HepG2 (cell line): ENCODE measurements around the gene CRK. TPM values are rescaled to one million over a fixed set of nuclear protein-coding genes. Genes with fewer than 3 reads are reported as not detected.

Experiments used
- ATAC-seq: fragments of 200-7000 bp; cut with Tn5 transposase; 3 replicates; pipeline ENCODE4 v1.9.1; 2020; ENCODE audit warnings: mild to moderate bottlenecking, moderate library complexity
- BruUV-seq: library from RNA; stranded (reverse); fragments of 400-500 nt; replicated peaks from 2 replicates; lab custom pipeline; 2021; lab: Mats Ljungman, UMichigan
- CTCF ChIA-PET: fragments of 300-600 bp; formaldehyde crosslinking; extraction: SDS; loops from one replicate; lab custom pipeline; 2021; ENCODE audit warnings: low total read pairs, inconsistent platforms, low intra/inter-chr PET ratio; lab: Yijun Ruan, JAX
- POLR2A ChIA-PET: fragments of 350-600 bp; sonication (Branson Sonifier 250); formaldehyde crosslinking; loops from one replicate; lab custom pipeline; 2020; ENCODE audit warnings: antibody characterized with exemption, inconsistent platforms; lab: Yijun Ruan, JAX
- DNase-seq: peaks from one replicate; pipeline ENCODE4 v3.0.0-alpha.2; 2015; ENCODE audit warnings: low spot score
- FAIRE-seq: peaks from 3 replicates; lab custom pipeline; 2011; peaks lifted over from hg19 to GRCh38; lab: Jason Lieb, UNC
- H2AFZ ChIP-seq: one replicate; pipeline ENCODE4 v1.6.1; 2011; ENCODE audit warnings: low read length, inconsistent platforms
- H3K27ac ChIP-seq: fragments of 300-600 bp; 3 replicates; pipeline ENCODE4 v1.8.0; 2011; ENCODE audit warnings: mixed run types, mild to moderate bottlenecking, mixed read lengths, low read length, inconsistent platforms; ENCODE audit not compliant: insufficient read depth; ENCODE audit errors: extremely low read length
- H3K27me3 ChIP-seq, 2 experiments: fragments of 200-600 bp in 1 of 2; 2 replicates in 1 of 2; 3 replicates in 1 of 2; pipeline versions ENCODE4 v1.6.0 to v1.8.0; 2011; ENCODE audit warnings: low read length in 2 of 2, mild to moderate bottlenecking in 2 of 2, moderate library complexity in 2 of 2, inconsistent platforms in 1 of 2; ENCODE audit not compliant: insufficient read depth in 2 of 2, control insufficient read depth in 1 of 2
- H3K36me3 ChIP-seq, 2 experiments: fragments of 200-600 bp in 1 of 2; replicated peaks in 1 of 2; 2 replicates in 1 of 2; 3 replicates in 1 of 2; pipeline versions ENCODE4 v1.5.1 to v1.8.0; 2011; ENCODE audit warnings: low read length in 2 of 2, inconsistent platforms in 1 of 2; ENCODE audit not compliant: insufficient read depth in 2 of 2, control insufficient read depth in 1 of 2
- H3K4me1 ChIP-seq: 2 replicates; pipeline ENCODE4 v1.5.1; 2012; ENCODE audit warnings: low read length, inconsistent platforms; ENCODE audit not compliant: insufficient read depth
- H3K4me2 ChIP-seq: 2 replicates; pipeline ENCODE4 v1.6.0; 2011; ENCODE audit warnings: low read depth, low read length, inconsistent platforms
- H3K4me3 ChIP-seq, 3 experiments: fragments of 200-600 bp in 1 of 3; sonication (generic), shearing (Covaris generic) in 1 of 3; replicated peaks in 1 of 3; 2 replicates each; pipeline ENCODE4 v1.5.1; 2011 to 2016; ENCODE audit warnings: low read length in 3 of 3, inconsistent platforms in 2 of 3, low read depth in 2 of 3, mild to moderate bottlenecking in 2 of 3, control low read depth in 1 of 3, mixed read lengths in 1 of 3; ENCODE audit not compliant: insufficient read depth in 1 of 3
- H3K79me2 ChIP-seq: one replicate; pipeline ENCODE4 v1.6.1; 2011; ENCODE audit warnings: low read length, inconsistent platforms; ENCODE audit not compliant: insufficient read depth
- H3K9ac ChIP-seq: 2 replicates; pipeline ENCODE4 v1.6.0; 2011; ENCODE audit warnings: mild to moderate bottlenecking, low read depth, low read length, inconsistent platforms; ENCODE audit not compliant: insufficient read depth
- H3K9me3 ChIP-seq: 2 replicates; pipeline ENCODE4 v1.5.1; 2012; ENCODE audit warnings: mild to moderate bottlenecking, low read length
- H4K20me1 ChIP-seq: 2 replicates; pipeline ENCODE4 v1.6.0; 2011; ENCODE audit warnings: inconsistent platforms, mild to moderate bottlenecking, low read length, moderate library complexity; ENCODE audit not compliant: insufficient read depth
- ETV6 ChIP-seq: sonication (generic); formaldehyde crosslinking; conservative IDR thresholded peaks from 2 replicates; pipeline ENCODE4 v1.4.0; 2020; ENCODE audit warnings: missing genetic modification reagents
- HNRNPL ChIP-seq: fragments of 200-400 bp; formaldehyde crosslinking; IDR thresholded peaks from 2 replicates; pipeline ENCODE4 v1.6.1; 2017; ENCODE audit warnings: mild to moderate bottlenecking, low read depth, low read length
- NONO ChIP-seq, 2 experiments: fragments of 450-650 bp in 1 of 2; sonication (generic) in 1 of 2; formaldehyde crosslinking in 1 of 2; IDR thresholded peaks in 1 of 2; conservative IDR thresholded peaks in 1 of 2; 2 replicates each; pipeline versions ENCODE4 v1.6.1 to v1.8.0; 2017 to 2022; ENCODE audit warnings: mild to moderate bottlenecking in 1 of 2, missing genetic modification reagents in 1 of 2, moderate library complexity in 1 of 2
- PHF8 ChIP-seq: sonication (generic); formaldehyde crosslinking; IDR thresholded peaks from 2 replicates; pipeline ENCODE4 v1.5.0; 2020; ENCODE audit warnings: missing genetic modification reagents
- RXRA ChIP-seq: sonication (generic); formaldehyde crosslinking; IDR thresholded peaks from 2 replicates; pipeline ENCODE4 v1.5.1; 2020; ENCODE audit warnings: missing genetic modification reagents
- TAF15 ChIP-seq: fragments of 200-400 bp; formaldehyde crosslinking; IDR thresholded peaks from one replicate; pipeline ENCODE4 v1.6.1; 2018; ENCODE audit warnings: mild to moderate bottlenecking, low read depth, low read length; ENCODE audit not compliant: poor library complexity, severe bottlenecking
- ZBTB38 ChIP-seq: sonication (generic); formaldehyde crosslinking; IDR thresholded peaks from 2 replicates; pipeline ENCODE4 v1.5.1; 2020; ENCODE audit warnings: mild to moderate bottlenecking, missing genetic modification reagents
- ZBTB4 ChIP-seq: sonication (generic); formaldehyde crosslinking; IDR thresholded peaks from 2 replicates; pipeline ENCODE4 v1.4.0; 2020; ENCODE audit warnings: missing genetic modification reagents, mild to moderate bottlenecking, borderline replicate concordance
- ZNF136 ChIP-seq: sonication (generic); formaldehyde crosslinking; IDR thresholded peaks from 2 replicates; pipeline ENCODE4 v1.8.1; 2022; ENCODE audit warnings: low read depth, mild to moderate bottlenecking, moderate library complexity, missing genetic modification reagents
- ZNF501 ChIP-seq: sonication (generic); formaldehyde crosslinking; IDR thresholded peaks from 2 replicates; pipeline ENCODE4 v1.5.1; 2020; ENCODE audit warnings: mild to moderate bottlenecking, moderate library complexity, missing genetic modification reagents
- WGBS: methylation state at CpG from one replicate; pipeline ENCODE4 v1.1.6; 2017; ENCODE audit warnings: low lambda C conversion rate; 5-methylcytosine and 5-hydroxymethylcytosine counted together
- in situ Hi-C: cut with HindIII; loops from 2 replicates; pipeline ENCODE4 v1.10.0; 2017; ENCODE audit warnings: low pct_unique_long_range_greater_than_20kb; ENCODE audit not compliant: extremely low pct_ligation_motif_present
- intact Hi-C: fragments of 100-400 bp; cut with micrococcal nuclease; formaldehyde crosslinking; loops from one replicate; pipeline ENCODE4 v1.10.0; 2022; ENCODE audit not compliant: unreplicated experiment
- polyA plus RNA-seq, 8 experiments: library from polyadenylated mRNA; depleted of rRNA in 3 of 8; stranded (reverse) in 7 of 8; unstranded in 1 of 8; fragments of >200 nt; fragmentation: Illumina TruSeq in 4 of 8; extraction: Trizol in 4 of 8; gene quantifications; 2 replicates each; pipeline versions ENCODE4 v1.2.1 to v1.2.3, GENCODE V29; 2011 to 2016; ENCODE audit warnings: low read depth in 4 of 8, missing spikeins in 1 of 8, mixed read lengths in 1 of 8; ENCODE audit not compliant: insufficient read depth in 1 of 8
- total RNA-seq, 5 experiments: library from RNA; depleted of rRNA; stranded (reverse); fragments of >200 nt; fragmentation: Illumina TruSeq; extraction: Trizol; gene quantifications; 2 replicates each; pipeline ENCODE4 v1.2.3, GENCODE V29; 2016; ENCODE audit warnings: low read depth in 1 of 5
- TF ChIP-seq, protein P1 (sequence below): sonication (generic); formaldehyde crosslinking; IDR thresholded peaks from 2 replicates; pipeline ENCODE4 v1.4.0; 2020; ENCODE audit warnings: missing genetic modification reagents

CRK gene
- total and polyA plus RNA-seq, 2 of the 13 experiments (the other 11 are each of a cell fraction or from before 2014, with no cell fraction given) = 47.4 to 54.2 TPM

DNA sequence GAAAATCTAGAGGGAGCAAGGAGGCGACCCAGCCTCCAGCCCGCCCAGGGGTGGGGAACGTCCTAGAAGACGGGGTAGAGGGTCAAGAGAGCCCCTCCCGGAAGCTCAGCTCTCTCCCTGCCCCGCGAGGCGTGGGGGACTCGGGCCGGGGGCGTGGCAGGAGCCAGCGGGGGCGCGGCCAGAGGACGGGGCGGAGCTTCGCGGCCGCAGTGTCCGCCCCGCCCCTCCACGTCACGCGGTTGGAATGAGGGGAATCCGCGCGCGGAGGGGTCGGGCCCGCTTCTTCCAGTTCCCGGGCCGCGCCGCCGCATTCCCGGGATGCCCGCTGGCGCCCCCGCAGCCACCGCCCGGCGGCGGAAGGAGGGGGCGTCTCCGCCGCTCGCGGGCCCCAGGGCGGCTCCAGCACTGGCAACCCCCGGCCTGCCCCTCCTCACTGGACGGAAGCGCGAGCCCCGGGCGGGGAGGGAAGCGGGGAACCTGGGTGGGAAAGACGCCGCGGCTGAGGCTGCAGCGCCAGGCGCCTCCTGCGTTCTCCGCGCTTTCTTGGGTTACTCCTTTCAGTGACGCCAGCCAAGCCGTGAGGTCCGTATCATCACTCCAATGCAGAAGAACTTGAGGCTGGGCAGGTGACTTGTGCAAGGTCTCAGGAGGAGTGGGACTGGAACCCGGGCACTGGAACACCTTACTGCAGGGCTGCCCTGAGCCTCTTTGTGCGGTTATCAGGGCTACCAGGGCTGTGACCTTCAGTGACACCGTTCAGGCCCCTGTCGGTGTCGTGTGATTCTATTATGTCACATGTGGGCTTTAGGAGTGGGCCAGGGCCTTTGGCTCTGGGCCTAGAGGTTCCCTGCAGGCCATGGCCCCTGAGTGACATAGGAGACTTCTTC, 32.1 kb upstream of the CRK start (continued):
- TF ChIP-seq NONO (IDR thresholded peaks at IDR 0.05) (no peak), NONO (CRISPR knock-in tag; conservative IDR thresholded peaks at IDR 0.05) (peak; percentile 46; the same call in 1 of the 2 replicates), PHF8 (CRISPR knock-in tag) (peak; percentile 46)

GRCh38 chr17:1486802-1487695, 31.0 kb upstream of the CRK start:
- 95% methylated on average over 63 of the region's 74 CpGs for WGBS
- peak overlapping the region in 1 of 3 experiments; percentile 70; a peak in 1 of 6 replicates for H3K4me3 ChIP-seq
- no TSS peak for BruUV-seq
- H3K4me1 ChIP-seq = peaks cover 45% of the 10 kb centered on the region
- DNase-seq = no peak
- ChIA-PET POLR2A (interaction anchor here (0.9 to 2.1 kb wide), 5 partner anchors 29 to 54 kb away, joined by 3 to 21 read pairs (median 4); partner anchors contain the start of genes CRK and INPP5K), CTCF (no interaction called here)
- H3K79me2 ChIP-seq = peaks cover 18% of the 10 kb centered on the region
- FAIRE-seq = no peak
- H3K9me3 ChIP-seq = no peaks in the 10 kb centered on the region
- intact Hi-C loops (no loop called here), in situ Hi-C loops (no loop called here)
- H3K27me3 ChIP-seq = no peaks in the 10 kb centered on the region; a peak in 1 of 5 replicates
- ATAC-seq = no peak
- H3K36me3 ChIP-seq = peaks cover 3 to 9% of the 10 kb centered on the region in 2 experiments; a peak in 4 of 5 replicates
- H4K20me1 ChIP-seq = no peaks in the 10 kb centered on the region
- no peak overlapping the region; the same call in 1 of the 2 replicates for H3K4me2 ChIP-seq
- H3K27ac ChIP-seq = peak overlapping the region; percentile 33
- H3K9ac ChIP-seq = no peak overlapping the region
- no peak overlapping the region for H2AFZ ChIP-seq
- TF ChIP-seq, protein P1, sequence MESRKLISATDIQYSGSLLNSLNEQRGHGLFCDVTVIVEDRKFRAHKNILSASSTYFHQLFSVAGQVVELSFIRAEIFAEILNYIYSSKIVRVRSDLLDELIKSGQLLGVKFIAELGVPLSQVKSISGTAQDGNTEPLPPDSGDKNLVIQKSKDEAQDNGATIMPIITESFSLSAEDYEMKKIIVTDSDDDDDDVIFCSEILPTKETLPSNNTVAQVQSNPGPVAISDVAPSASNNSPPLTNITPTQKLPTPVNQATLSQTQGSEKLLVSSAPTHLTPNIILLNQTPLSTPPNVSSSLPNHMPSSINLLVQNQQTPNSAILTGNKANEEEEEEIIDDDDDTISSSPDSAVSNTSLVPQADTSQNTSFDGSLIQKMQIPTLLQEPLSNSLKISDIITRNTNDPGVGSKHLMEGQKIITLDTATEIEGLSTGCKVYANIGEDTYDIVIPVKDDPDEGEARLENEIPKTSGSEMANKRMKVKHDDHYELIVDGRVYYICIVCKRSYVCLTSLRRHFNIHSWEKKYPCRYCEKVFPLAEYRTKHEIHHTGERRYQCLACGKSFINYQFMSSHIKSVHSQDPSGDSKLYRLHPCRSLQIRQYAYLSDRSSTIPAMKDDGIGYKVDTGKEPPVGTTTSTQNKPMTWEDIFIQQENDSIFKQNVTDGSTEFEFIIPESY (CRISPR knock-in tag) = 0 out of 2 replicates have a peak, but pooled peaks have one; percentile 58
- TF ChIP-seq ZNF136 (CRISPR knock-in tag) (no peak), ZNF501 (CRISPR knock-in tag) (0 out of 2 replicates have a peak, but pooled peaks have one; percentile 4), ZBTB38 (peak; percentile 72), HNRNPL (0 out of 2 replicates have a peak, but pooled peaks have one; percentile 2), RXRA (0 out of 2 replicates have a peak, but pooled peaks have one; percentile 17), ETV6 (no peak), TAF15 (no peak), ZBTB4 (CRISPR knock-in tag) (peak; percentile 52; the same call in 1 of the 2 replicates)
